Neural progenitor cell (in vitro differentiated cells): ENCODE results near the gene ZNF197. TPM values are rescaled to one million over a fixed set of nuclear protein-coding genes. Genes with fewer than 3 reads are reported as not detected.
"Not testable (repeated sequence)": the region's sequence is repeated elsewhere in the genome, so short reads cannot be mapped to it uniquely, and the experiment has no call there.

Experiments
- DNase-seq: peaks from one replicate; pipeline ENCODE4 v3.0.0-alpha.2; 2016; ENCODE audit warnings: low spot score
- H2AFZ ChIP-seq: fragments of 200-600 bp; sonication (generic); replicated peaks from 2 replicates; pipeline ENCODE4 v1.6.1; 2016; ENCODE audit warnings: antibody characterized with exemption
- H3F3A ChIP-seq: fragments of 200-600 bp; sonication (generic); 2 replicates; pipeline ENCODE4 v1.6.1; 2016; ENCODE audit warnings: antibody characterized with exemption, low read depth
- H3K27ac ChIP-seq: fragments of 200-600 bp; sonication (generic); 2 replicates; pipeline ENCODE4 v1.5.1; 2016; ENCODE audit warnings: mild to moderate bottlenecking
- H3K27me3 ChIP-seq: fragments of 200-600 bp; sonication (generic); 2 replicates; pipeline ENCODE4 v1.6.1; 2016; ENCODE audit warnings: mild to moderate bottlenecking, moderate library complexity
- H3K36me3 ChIP-seq: fragments of 200-600 bp; sonication (generic); 2 replicates; pipeline ENCODE4 v1.5.1; 2016
- H3K4me1 ChIP-seq: fragments of 200-600 bp; sonication (generic); 2 replicates; pipeline ENCODE4 v1.6.1; 2016; ENCODE audit warnings: mixed run types
- H3K4me2 ChIP-seq: fragments of 200-600 bp; sonication (generic); 2 replicates; pipeline ENCODE4 v1.6.1; 2016
- H3K4me3 ChIP-seq: fragments of 200-600 bp; sonication (generic); 2 replicates; pipeline ENCODE4 v1.5.1; 2016
- H3K79me2 ChIP-seq: fragments of 200-600 bp; sonication (generic); 2 replicates; pipeline ENCODE4 v1.6.1; 2016; ENCODE audit warnings: low read depth
- H3K9ac ChIP-seq: fragments of 200-600 bp; sonication (generic); 2 replicates; pipeline ENCODE4 v1.6.1; 2016
- H3K9me3 ChIP-seq: fragments of 200-600 bp; sonication (generic); 2 replicates; pipeline ENCODE4 v1.5.1; 2016; ENCODE audit warnings: low read depth
- H4K20me1 ChIP-seq: fragments of 200-600 bp; sonication (generic); 2 replicates; pipeline ENCODE4 v1.6.1; 2016; ENCODE audit warnings: low read depth
- H3K27ac Mint-ChIP-seq: 3 replicates; pipeline ENCODE4 v1.8.0; 2021; ENCODE audit warnings: mixed read lengths
- H3K27me3 Mint-ChIP-seq: 2 replicates; pipeline ENCODE4 v1.8.0; 2022; ENCODE audit warnings: low read depth, mild to moderate bottlenecking, inconsistent platforms, moderate library complexity, mixed read lengths; ENCODE audit not compliant: insufficient read depth
- H3K36me3 Mint-ChIP-seq: 3 replicates; pipeline ENCODE4 v1.8.0; 2021; ENCODE audit warnings: mixed read lengths
- H3K4me1 Mint-ChIP-seq: 3 replicates; pipeline ENCODE4 v1.8.0; 2021; ENCODE audit warnings: mixed read lengths
- H3K4me3 Mint-ChIP-seq: 3 replicates; pipeline ENCODE4 v1.8.0; 2021; ENCODE audit warnings: mild to moderate bottlenecking, moderate library complexity, mixed read lengths
- H3K9me3 Mint-ChIP-seq: 3 replicates; pipeline ENCODE4 v1.8.0; 2020; ENCODE audit warnings: mixed read lengths
- EZH2 ChIP-seq: fragments of 200-600 bp; sonication (generic); IDR thresholded peaks from 2 replicates; pipeline ENCODE4 v1.6.1; 2017; ENCODE audit warnings: antibody characterized with exemption, mild to moderate bottlenecking, moderate library complexity
- EZH2phosphoT487 ChIP-seq: fragments of 200-600 bp; sonication (generic); IDR thresholded peaks from 2 replicates; pipeline ENCODE4 v1.6.1; 2017; ENCODE audit warnings: antibody characterized with exemption
- total RNA-seq: library from RNA; depleted of rRNA; stranded (reverse); fragments of >200 nt; gene quantifications from 2 replicates; pipeline ENCODE4 v1.2.3, GENCODE V29; 2015; ENCODE audit warnings: low replicate concordance
- TF ChIP-seq, protein P1 (sequence below): fragments of 200-600 bp; sonication (generic); IDR thresholded peaks from 2 replicates; pipeline ENCODE4 v1.5.1; 2017; ENCODE audit warnings: antibody characterized with exemption, mild to moderate bottlenecking

The ZNF197 gene
- total RNA-seq, 1 donor from 2014 or later: 49.1 TPM

DNA sequence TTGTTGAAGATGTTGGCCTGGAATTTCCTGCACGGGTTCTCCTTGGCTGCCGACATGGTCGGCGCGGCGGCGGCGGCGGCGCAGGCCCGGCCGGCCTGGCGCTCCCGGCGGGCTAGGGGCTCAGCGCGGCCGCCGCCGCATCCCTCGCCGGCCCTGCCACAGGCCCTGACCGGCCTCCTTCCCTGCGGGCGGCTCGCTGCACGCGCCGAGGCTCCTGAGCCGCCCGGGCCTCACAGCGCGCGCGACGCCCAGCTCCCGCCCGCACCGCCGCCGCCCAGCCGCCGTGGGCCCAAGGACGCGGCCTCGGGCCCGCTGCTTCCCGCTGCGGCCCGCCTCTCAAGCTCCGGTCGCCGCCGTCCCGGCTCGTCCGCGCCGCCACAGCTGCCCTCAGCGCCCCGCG lies 43.9 kb upstream of the ZNF197 start:
- Mint-ChIP-seq H3K36me3 (peaks cover 29% of the 10 kb centered on the region), H3K4me1 (peaks cover 14% of the 10 kb centered on the region)
- H3K4me3 ChIP-seq, H4K20me1 ChIP-seq, H3K27me3 ChIP-seq, H3K27me3 Mint-ChIP-seq, H3K4me1 ChIP-seq, H3K9ac ChIP-seq, H3K27ac ChIP-seq, H2AFZ ChIP-seq, H3K27ac Mint-ChIP-seq, H3K36me3 ChIP-seq, H3K4me2 ChIP-seq, H3K4me3 Mint-ChIP-seq, H3F3A ChIP-seq, H3K9me3 Mint-ChIP-seq, H3K9me3 ChIP-seq: not testable (repeated sequence)
- peak; percentile 12 for DNase-seq
- H3K79me2 ChIP-seq: peaks cover 11% of the 10 kb centered on the region

- Mint-ChIP-seq H3K4me1 (peaks cover 16% of the 10 kb centered on the region), H3K9me3 (peaks cover 26% of the 10 kb centered on the region), H3K4me3 (peak within 1 kb of the TSS; percentile 95), H3K27ac (peak within 1 kb of the TSS; percentile 98), H3K27me3 (no peaks in the 10 kb centered on the region), H3K36me3 (peaks cover 52% of the 10 kb centered on the region)
- Histone ChIP-seq H2AFZ (peak within 1 kb of the TSS; percentile 69), H3K36me3 (peaks cover 20% of the 10 kb centered on the region), H3K4me1 (peaks cover 9% of the 10 kb centered on the region), H3K4me3 (peak within 1 kb of the TSS; percentile 80), H3F3A (peaks cover 7% of the 10 kb centered on the region), H3K27me3 (no peaks in the 10 kb centered on the region), H3K27ac (peak within 1 kb of the TSS; percentile 72), H3K4me2 (peak within 1 kb of the TSS; percentile 88), H3K9me3 (no peaks in the 10 kb centered on the region), H4K20me1 (no peaks in the 10 kb centered on the region), H3K9ac (peak within 1 kb of the TSS; percentile 92), H3K79me2 (peaks cover 35% of the 10 kb centered on the region)
- TF ChIP-seq EZH2phosphoT487 (no peak), EZH2 (no peak)
- TF ChIP-seq, protein P1, sequence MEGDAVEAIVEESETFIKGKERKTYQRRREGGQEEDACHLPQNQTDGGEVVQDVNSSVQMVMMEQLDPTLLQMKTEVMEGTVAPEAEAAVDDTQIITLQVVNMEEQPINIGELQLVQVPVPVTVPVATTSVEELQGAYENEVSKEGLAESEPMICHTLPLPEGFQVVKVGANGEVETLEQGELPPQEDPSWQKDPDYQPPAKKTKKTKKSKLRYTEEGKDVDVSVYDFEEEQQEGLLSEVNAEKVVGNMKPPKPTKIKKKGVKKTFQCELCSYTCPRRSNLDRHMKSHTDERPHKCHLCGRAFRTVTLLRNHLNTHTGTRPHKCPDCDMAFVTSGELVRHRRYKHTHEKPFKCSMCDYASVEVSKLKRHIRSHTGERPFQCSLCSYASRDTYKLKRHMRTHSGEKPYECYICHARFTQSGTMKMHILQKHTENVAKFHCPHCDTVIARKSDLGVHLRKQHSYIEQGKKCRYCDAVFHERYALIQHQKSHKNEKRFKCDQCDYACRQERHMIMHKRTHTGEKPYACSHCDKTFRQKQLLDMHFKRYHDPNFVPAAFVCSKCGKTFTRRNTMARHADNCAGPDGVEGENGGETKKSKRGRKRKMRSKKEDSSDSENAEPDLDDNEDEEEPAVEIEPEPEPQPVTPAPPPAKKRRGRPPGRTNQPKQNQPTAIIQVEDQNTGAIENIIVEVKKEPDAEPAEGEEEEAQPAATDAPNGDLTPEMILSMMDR: no peak
- peak; percentile 97 for DNase-seq
Observed at GRCh38 chr3:44584646-44585501, 40.0 kb upstream of the ZNF197 start, which contains the start of gene ZNF660. TSS of gene ZNF660 (plus strand) at chr3:44584964. CDS start at chr3:44594194, 9,230 bp downstream.

DNA sequence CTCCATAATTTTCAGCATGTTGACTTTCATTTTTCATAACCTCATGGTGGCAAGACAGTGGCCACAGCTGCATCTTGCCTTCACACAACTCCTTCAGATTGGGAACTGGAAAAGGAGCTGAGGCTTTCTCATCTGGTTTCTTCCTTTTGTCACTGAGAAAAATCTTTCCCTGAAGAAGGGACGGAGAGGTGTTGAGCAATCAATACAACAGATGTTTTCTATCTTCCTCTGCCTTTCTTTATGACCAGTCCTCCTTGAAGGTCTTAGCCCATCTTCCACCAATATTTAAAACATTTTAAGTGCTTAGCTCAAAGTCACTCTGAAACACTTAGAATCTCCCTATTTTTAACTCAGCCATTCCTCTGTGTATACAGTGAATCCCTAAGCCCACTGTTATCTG lies 28.2 kb upstream of the ZNF197 start:
- no peak overlapping the region for H2AFZ ChIP-seq
- Mint-ChIP-seq H3K27me3 (no peaks in the 10 kb centered on the region), H3K27ac (no peak overlapping the region), H3K4me1 (no peaks in the 10 kb centered on the region), H3K36me3 (peaks cover 88% of the 10 kb centered on the region), H3K9me3 (peaks cover 87% of the 10 kb centered on the region), H3K4me3 (no peak overlapping the region)
- H4K20me1 ChIP-seq: no peaks in the 10 kb centered on the region
- H3K9me3 ChIP-seq: peaks cover 23% of the 10 kb centered on the region
- H3K4me1 ChIP-seq: no peaks in the 10 kb centered on the region
- no peaks in the 10 kb centered on the region for H3K27me3 ChIP-seq
- H3F3A ChIP-seq: no peaks in the 10 kb centered on the region
- H3K36me3 ChIP-seq: peaks cover 53% of the 10 kb centered on the region
- no peak overlapping the region for H3K4me3 ChIP-seq
- no peak for TF ChIP-seq EZH2
- no peak overlapping the region for H3K4me2 ChIP-seq
- H3K27ac ChIP-seq: no peak overlapping the region
- H3K79me2 ChIP-seq: peaks cover 15% of the 10 kb centered on the region
- DNase-seq: no peak
- no peak overlapping the region for H3K9ac ChIP-seq

DNA sequence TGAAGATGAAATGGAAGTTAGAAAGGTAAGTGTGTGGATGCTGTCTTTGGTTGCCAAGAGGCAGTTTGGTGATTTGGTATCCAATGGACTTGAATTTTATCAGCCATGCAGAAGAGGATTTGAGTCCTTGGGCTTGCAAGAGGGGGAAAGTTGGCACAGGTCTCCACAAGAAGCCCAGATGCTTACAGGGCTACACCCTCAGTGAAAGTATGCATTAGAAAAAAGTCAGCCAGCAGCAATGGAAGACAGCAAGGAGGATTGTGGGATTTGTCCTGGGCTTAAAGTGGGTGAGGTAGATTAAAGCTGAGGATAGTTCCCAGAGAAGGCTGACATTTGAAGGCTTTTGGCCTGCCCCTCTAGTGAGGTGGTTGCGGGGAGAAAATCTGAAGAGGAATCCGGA lies 23.1 kb upstream of the ZNF197 start:
- no peak for DNase-seq
- Mint-ChIP-seq H3K9me3 (peaks cover 86% of the 10 kb centered on the region), H3K36me3 (peaks cover 81% of the 10 kb centered on the region), H3K4me1 (no peaks in the 10 kb centered on the region), H3K4me3 (no peak overlapping the region), H3K27ac (no peak overlapping the region), H3K27me3 (no peaks in the 10 kb centered on the region)
- peaks cover 4% of the 10 kb centered on the region for H3K9me3 ChIP-seq
- no peak overlapping the region for H3K4me2 ChIP-seq
- no peak overlapping the region for H3K9ac ChIP-seq
- H2AFZ ChIP-seq: no peak overlapping the region
- H3K27me3 ChIP-seq: no peaks in the 10 kb centered on the region
- H3K4me1 ChIP-seq: no peaks in the 10 kb centered on the region
- H3K27ac ChIP-seq: no peak overlapping the region
- no peaks in the 10 kb centered on the region for H3F3A ChIP-seq
- peaks cover 9% of the 10 kb centered on the region for H3K36me3 ChIP-seq
- no peaks in the 10 kb centered on the region for H4K20me1 ChIP-seq
- H3K79me2 ChIP-seq: peaks cover 4% of the 10 kb centered on the region
- no peak overlapping the region for H3K4me3 ChIP-seq
- TF ChIP-seq EZH2phosphoT487 (no peak), EZH2 (no peak)
- TF ChIP-seq, protein P1: no peak
